ENCODE data around the gene TLE4. TPM values are rescaled to one million over a fixed set of nuclear protein-coding genes. Genes with fewer than 3 reads are reported as not detected.

Gene TLE4
- total RNA-seq, 4 donors from 2014 or later: 26.1 to 85.0 (median 43.0) TPM

- H3K27ac ChIP-seq: peak overlapping the region in 1 of 4 donors; percentile 11
- H3K9me3 ChIP-seq: no peaks in the 10 kb centered on the region
- TF ChIP-seq, protein P1, sequence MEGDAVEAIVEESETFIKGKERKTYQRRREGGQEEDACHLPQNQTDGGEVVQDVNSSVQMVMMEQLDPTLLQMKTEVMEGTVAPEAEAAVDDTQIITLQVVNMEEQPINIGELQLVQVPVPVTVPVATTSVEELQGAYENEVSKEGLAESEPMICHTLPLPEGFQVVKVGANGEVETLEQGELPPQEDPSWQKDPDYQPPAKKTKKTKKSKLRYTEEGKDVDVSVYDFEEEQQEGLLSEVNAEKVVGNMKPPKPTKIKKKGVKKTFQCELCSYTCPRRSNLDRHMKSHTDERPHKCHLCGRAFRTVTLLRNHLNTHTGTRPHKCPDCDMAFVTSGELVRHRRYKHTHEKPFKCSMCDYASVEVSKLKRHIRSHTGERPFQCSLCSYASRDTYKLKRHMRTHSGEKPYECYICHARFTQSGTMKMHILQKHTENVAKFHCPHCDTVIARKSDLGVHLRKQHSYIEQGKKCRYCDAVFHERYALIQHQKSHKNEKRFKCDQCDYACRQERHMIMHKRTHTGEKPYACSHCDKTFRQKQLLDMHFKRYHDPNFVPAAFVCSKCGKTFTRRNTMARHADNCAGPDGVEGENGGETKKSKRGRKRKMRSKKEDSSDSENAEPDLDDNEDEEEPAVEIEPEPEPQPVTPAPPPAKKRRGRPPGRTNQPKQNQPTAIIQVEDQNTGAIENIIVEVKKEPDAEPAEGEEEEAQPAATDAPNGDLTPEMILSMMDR (IDR thresholded peaks at IDR 0.05): no peak
- TF ChIP-seq POLR2A (IDR thresholded peaks at IDR 0.05): no peak
- no peak overlapping the region for H3K4me3 ChIP-seq
- DNase-seq: no peak
- H3K36me3 ChIP-seq: no peaks in the 10 kb centered on the region
- no peaks in the 10 kb centered on the region for H3K27me3 ChIP-seq
- H3K4me1 ChIP-seq: peaks cover 0 to 19% (median 0%) of the 10 kb centered on the region in 4 donors
Measured at GRCh38 chr9:79581794-79582193, 10.0 kb downstream of the TLE4 start.

DNA sequence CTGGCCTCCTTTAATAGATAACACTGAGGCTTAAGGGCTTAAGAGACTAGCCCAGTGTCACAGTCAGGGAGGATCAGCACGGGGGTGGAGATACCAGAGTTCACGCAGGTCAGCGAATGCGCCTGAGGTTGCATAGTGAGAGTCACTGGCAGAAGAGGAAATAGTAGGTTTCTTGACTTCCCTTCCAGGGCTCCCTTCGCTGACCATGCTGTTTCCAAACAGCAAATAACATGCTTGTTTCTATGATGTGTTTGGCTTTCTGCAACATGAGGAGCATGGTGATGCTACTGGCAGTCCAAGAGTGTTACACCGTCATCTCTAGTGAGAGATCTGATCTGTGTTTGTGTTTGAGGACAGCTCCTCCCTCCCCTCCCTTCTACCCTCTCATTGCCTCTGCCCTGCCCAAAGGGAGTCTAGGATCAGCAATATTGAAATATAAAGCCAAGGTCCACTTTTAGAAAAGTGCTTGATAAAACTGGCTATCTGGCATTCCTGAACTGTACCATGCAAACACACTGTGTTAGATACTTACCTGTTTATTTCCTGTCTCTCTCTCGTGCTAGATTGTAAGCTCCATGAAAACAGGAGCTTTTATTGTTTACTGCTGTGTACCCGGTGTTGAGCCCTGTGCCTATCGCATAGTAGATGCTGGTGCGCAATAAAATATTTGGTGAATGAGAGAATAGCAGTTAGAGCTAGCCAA is 12.3 kb downstream of the TLE4 start:
- TF ChIP-seq, protein P1 (IDR thresholded peaks at IDR 0.05): no peak
- no peak for TF ChIP-seq POLR2A (IDR thresholded peaks at IDR 0.05)
- peaks cover 0 to 19% (median 0%) of the 10 kb centered on the region in 4 donors for H3K4me1 ChIP-seq
- no peaks in the 10 kb centered on the region for H3K9me3 ChIP-seq
- H3K27me3 ChIP-seq: no peaks in the 10 kb centered on the region
- peak in 2 of 3 donors; percentile 34 to 62 for DNase-seq
- H3K36me3 ChIP-seq: no peaks in the 10 kb centered on the region
- H3K27ac ChIP-seq: no peak overlapping the region
- H3K4me3 ChIP-seq: no peak overlapping the region

DNA sequence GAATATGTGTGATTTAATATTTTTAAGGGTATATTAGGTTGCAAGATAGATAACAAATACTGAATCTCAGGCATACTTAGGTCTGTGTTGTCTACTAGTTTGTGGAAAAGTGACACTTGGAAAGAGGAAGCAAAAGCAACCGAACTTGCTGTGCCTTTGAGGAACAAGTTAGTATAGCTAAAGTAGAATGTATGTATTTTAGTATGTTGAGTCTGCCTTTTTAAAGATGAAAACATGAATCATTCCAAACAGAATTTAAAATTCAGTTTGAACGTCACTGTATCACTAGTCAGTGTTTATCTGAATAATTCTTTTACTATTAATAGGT is 12.9 kb downstream of the TLE4 start:
- TF ChIP-seq, protein P1 (IDR thresholded peaks at IDR 0.05): no peak
- no peak for TF ChIP-seq POLR2A (IDR thresholded peaks at IDR 0.05)
- Histone ChIP-seq H3K9me3 (no peaks in the 10 kb centered on the region), H3K4me1 (peaks cover 0 to 19% (median 0%) of the 10 kb centered on the region in 4 donors), H3K4me3 (no peak overlapping the region), H3K36me3 (no peaks in the 10 kb centered on the region), H3K27ac (no peak overlapping the region), H3K27me3 (no peaks in the 10 kb centered on the region)
- DNase-seq: no peak

- Histone ChIP-seq H3K4me3 (no peak overlapping the region), H3K4me1 (peaks cover 0 to 10% (median 0%) of the 10 kb centered on the region in 4 donors), H3K27ac (no peak overlapping the region), H3K27me3 (no peaks in the 10 kb centered on the region), H3K36me3 (no peaks in the 10 kb centered on the region), H3K9me3 (no peaks in the 10 kb centered on the region)
- TF ChIP-seq, protein P1 (IDR thresholded peaks at IDR 0.05): no peak
- no peak for TF ChIP-seq POLR2A (IDR thresholded peaks at IDR 0.05)
- DNase-seq: no peak
Measured at GRCh38 chr9:79588488-79589223, 16.9 kb downstream of the TLE4 start.

- Histone ChIP-seq H3K4me3 (no peak overlapping the region), H3K27me3 (no peaks in the 10 kb centered on the region), H3K27ac (no peak overlapping the region), H3K9me3 (no peaks in the 10 kb centered on the region), H3K4me1 (peaks cover 0 to 5% (median 0%) of the 10 kb centered on the region in 4 donors), H3K36me3 (no peaks in the 10 kb centered on the region)
- DNase-seq: no peak
- no peak for TF ChIP-seq POLR2A (IDR thresholded peaks at IDR 0.05)
- TF ChIP-seq, protein P1 (IDR thresholded peaks at IDR 0.05): no peak
Measured at GRCh38 chr9:79591458-79591857, 19.7 kb downstream of the TLE4 start.

Data from Peyer's patch (tissue), 4 donors.